ENCODE data around the gene ACER3. TPM values are rescaled to one million over a fixed set of nuclear protein-coding genes. Genes with fewer than 3 reads are reported as not detected.

Gene ACER3
- total and polyA plus RNA-seq, 8 donors: 2.1 to 25.9 (median 8.5) TPM

DNA sequence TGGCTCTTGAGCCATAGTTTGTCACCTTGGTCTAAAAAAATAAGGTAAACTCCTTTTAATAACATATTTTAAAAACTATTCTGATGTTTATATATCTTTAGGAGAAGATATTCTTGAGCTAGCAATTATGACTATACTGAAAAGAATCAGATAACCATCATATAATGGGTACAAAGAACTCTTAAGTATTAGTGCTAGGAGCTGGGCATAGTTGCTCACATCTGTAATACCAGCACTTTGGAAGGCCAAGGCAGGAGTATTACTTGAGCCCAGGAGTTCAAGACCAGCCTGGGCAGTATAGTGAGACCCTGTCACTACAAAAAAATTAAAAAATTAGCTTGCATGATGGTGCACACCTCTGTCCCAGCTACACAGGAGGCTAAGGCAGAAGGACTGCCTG, 119.5 kb downstream of the ACER3 start:
- Histone ChIP-seq H3K4me1 (peaks cover 0 to 11% (median 3%) of the 10 kb centered on the region in 4 donors), H3K4me3 (no peak overlapping the region), H3K36me3 (peaks cover 0 to 16% (median 6%) of the 10 kb centered on the region in 4 donors), H3K27ac (no peak overlapping the region), H3K9me3 (peaks cover 0 to 7% (median 3%) of the 10 kb centered on the region in 4 donors), H3K27me3 (no peaks in the 10 kb centered on the region)
- DNase-seq: no peak
- intact Hi-C loops (cut with DNase I; ENCODE audit: low total_unique reads): no loop called here
- TF ChIP-seq POLR2AphosphoS5 (IDR thresholded peaks at IDR 0.05): no peak
- TF ChIP-seq POLR2A (IDR thresholded peaks at IDR 0.05): no peak
- no peak for TF ChIP-seq EP300 (IDR thresholded peaks at IDR 0.05)
- TF ChIP-seq, protein P1, sequence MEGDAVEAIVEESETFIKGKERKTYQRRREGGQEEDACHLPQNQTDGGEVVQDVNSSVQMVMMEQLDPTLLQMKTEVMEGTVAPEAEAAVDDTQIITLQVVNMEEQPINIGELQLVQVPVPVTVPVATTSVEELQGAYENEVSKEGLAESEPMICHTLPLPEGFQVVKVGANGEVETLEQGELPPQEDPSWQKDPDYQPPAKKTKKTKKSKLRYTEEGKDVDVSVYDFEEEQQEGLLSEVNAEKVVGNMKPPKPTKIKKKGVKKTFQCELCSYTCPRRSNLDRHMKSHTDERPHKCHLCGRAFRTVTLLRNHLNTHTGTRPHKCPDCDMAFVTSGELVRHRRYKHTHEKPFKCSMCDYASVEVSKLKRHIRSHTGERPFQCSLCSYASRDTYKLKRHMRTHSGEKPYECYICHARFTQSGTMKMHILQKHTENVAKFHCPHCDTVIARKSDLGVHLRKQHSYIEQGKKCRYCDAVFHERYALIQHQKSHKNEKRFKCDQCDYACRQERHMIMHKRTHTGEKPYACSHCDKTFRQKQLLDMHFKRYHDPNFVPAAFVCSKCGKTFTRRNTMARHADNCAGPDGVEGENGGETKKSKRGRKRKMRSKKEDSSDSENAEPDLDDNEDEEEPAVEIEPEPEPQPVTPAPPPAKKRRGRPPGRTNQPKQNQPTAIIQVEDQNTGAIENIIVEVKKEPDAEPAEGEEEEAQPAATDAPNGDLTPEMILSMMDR (IDR thresholded peaks at IDR 0.05): no peak

DNA sequence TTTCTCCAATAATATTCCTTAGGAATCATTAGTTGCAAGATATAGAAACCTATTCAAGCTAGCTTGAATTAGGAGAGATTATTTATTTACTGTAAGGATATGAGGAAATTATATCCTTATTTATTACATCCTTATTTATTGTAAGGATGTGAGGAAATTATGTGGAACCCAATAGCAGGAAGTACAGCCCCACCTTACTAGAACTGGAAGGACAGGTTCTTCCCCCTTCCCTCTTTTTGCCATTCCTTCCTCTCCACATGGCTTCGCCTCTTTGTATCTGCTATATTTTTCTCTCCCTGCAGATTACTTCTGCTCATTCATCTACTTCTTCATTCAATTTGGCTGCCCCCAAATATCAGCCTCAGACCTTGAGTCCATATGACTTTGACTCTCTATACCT, 124.0 kb downstream of the ACER3 start:
- Histone ChIP-seq H3K9me3 (no peaks in the 10 kb centered on the region), H3K27ac (no peak overlapping the region), H3K4me1 (peaks cover 0 to 6% (median under 1%) of the 10 kb centered on the region in 4 donors), H3K36me3 (peaks cover 0 to 22% (median 10%) of the 10 kb centered on the region in 4 donors), H3K27me3 (no peaks in the 10 kb centered on the region), H3K4me3 (no peak overlapping the region)
- peak in 1 of 2 donors; percentile 77 for DNase-seq
- TF ChIP-seq EP300 (IDR thresholded peaks at IDR 0.05) (no peak), POLR2A (IDR thresholded peaks at IDR 0.05) (no peak), POLR2AphosphoS5 (IDR thresholded peaks at IDR 0.05) (no peak)
- TF ChIP-seq, protein P1 (IDR thresholded peaks at IDR 0.05): no peak
- 45 to 69% (median 64%) methylated on average over 1 of the region's 1 CpG for WGBS, 5 donors
- intact Hi-C loops (cut with DNase I; ENCODE audit: low total_unique reads): no loop called here

DNA sequence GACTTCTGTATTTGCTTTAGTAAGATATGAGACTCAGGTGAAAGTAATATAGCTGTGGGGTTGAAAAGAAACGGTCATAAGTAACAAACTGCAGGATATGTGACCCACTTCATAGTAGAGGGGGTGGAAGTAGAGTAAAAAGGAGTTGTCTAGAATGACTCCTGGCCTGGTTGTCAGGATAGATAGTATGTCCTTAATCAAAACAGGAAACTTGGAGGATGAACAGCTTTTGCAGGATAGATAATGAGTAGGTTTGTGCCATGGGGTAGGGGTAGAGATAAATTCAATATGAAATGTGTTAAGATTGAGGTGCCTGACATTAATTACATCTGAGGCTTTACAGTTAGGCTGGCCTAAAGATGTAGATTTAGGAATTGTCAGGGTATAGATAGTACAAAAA, 126.5 kb downstream of the ACER3 start:
- H3K36me3 ChIP-seq: peaks cover 0 to 32% (median 10%) of the 10 kb centered on the region in 4 donors
- TF ChIP-seq, protein P1 (IDR thresholded peaks at IDR 0.05): no peak
- TF ChIP-seq POLR2AphosphoS5 (IDR thresholded peaks at IDR 0.05) (no peak), POLR2A (IDR thresholded peaks at IDR 0.05) (no peak), EP300 (IDR thresholded peaks at IDR 0.05) (no peak)
- H3K4me3 ChIP-seq: no peak overlapping the region
- 53 to 69% (median 58%) methylated on average over 1 of the region's 1 CpG for WGBS, 5 donors
- H3K27ac ChIP-seq: no peak overlapping the region
- DNase-seq: no peak
- no peaks in the 10 kb centered on the region for H3K27me3 ChIP-seq
- no peaks in the 10 kb centered on the region for H3K9me3 ChIP-seq
- intact Hi-C loops (cut with DNase I; ENCODE audit: low total_unique reads): no loop called here
- peaks cover 0 to 6% (median 0%) of the 10 kb centered on the region in 4 donors for H3K4me1 ChIP-seq

DNA sequence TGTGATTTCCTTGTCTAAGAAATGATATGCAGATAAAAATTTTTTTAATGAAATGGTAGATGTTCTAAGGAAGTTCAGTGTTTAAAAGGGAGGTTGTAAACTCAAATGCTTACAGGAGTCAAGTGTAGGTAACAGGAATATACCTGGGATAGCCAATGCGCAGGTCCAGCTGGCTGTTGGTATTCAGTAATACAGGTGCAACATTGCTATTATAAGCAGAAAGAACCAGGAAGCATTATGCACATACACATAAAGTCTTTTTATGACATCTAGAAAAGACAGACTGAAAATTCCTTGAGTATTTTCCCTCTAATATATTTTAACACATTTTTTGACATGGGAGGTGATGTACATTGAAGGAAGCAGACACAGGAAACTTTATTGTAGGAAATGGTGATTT, 129.9 kb downstream of the ACER3 start:
- intact Hi-C loops (cut with DNase I; ENCODE audit: low total_unique reads): no loop called here
- Histone ChIP-seq H3K27me3 (no peaks in the 10 kb centered on the region), H3K4me1 (no peaks in the 10 kb centered on the region), H3K36me3 (peaks cover 0 to 32% (median 18%) of the 10 kb centered on the region in 4 donors), H3K4me3 (no peak overlapping the region), H3K27ac (no peak overlapping the region), H3K9me3 (no peaks in the 10 kb centered on the region)
- TF ChIP-seq, protein P1 (IDR thresholded peaks at IDR 0.05): no peak
- TF ChIP-seq POLR2A (IDR thresholded peaks at IDR 0.05) (no peak), EP300 (IDR thresholded peaks at IDR 0.05) (no peak), POLR2AphosphoS5 (IDR thresholded peaks at IDR 0.05) (no peak)
- 88 to 100% (median 94%) methylated on average over 1 of the region's 1 CpG for WGBS, 5 donors
- DNase-seq: no peak
